ENCODE results near the gene STK35. TPM values are rescaled to one million over a fixed set of nuclear protein-coding genes. Genes with fewer than 3 reads are reported as not detected.

STK35 gene
- total and polyA plus RNA-seq, 2 of the 13 experiments (the other 11 are each of a cell fraction or from before 2014, with no cell fraction given) = 27.4 to 29.8 TPM

GRCh38 chr20:2066461-2067122 lies 35.0 kb upstream of the STK35 start (continued):
- TF ChIP-seq GMEB2 (CRISPR knock-in tag; IDR thresholded peaks at IDR 0.05; ENCODE audit: low read depth) (no peak), GLMP (CRISPR knock-in tag; IDR thresholded peaks at IDR 0.05; ENCODE audit: borderline replicate concordance) (no peak), TOE1 (CRISPR knock-in tag; IDR thresholded peaks at IDR 0.05) (0 out of 2 replicates have a peak, but pooled peaks have one; percentile 35), FOXP4 (CRISPR knock-in tag; IDR thresholded peaks at IDR 0.05) (peak; percentile 97), ZSCAN31 (CRISPR knock-in tag; IDR thresholded peaks at IDR 0.05; ENCODE audit: low read depth) (no peak), SATB2 (CRISPR knock-in tag; IDR thresholded peaks at IDR 0.05) (no peak), PITX1 (CRISPR knock-in tag; IDR thresholded peaks at IDR 0.05) (no peak), MXD3 (CRISPR knock-in tag; IDR thresholded peaks at IDR 0.05) (no peak), ZFP90 (CRISPR knock-in tag; IDR thresholded peaks at IDR 0.05; ENCODE audit: borderline replicate concordance) (0 out of 2 replicates have a peak, but pooled peaks have one; percentile 43), ZBED4 (CRISPR knock-in tag; IDR thresholded peaks at IDR 0.05; ENCODE audit: borderline replicate concordance) (peak; percentile 60; the same call in 1 of the 2 replicates), NKX3-1 (CRISPR knock-in tag; IDR thresholded peaks at IDR 0.05) (peak; percentile 48; the same call in 1 of the 2 replicates), ZNF552 (CRISPR knock-in tag; IDR thresholded peaks at IDR 0.05; ENCODE audit: borderline replicate concordance) (no peak), CEBPG (CRISPR knock-in tag; IDR thresholded peaks at IDR 0.05) (peak; percentile 94), MEIS1 (CRISPR knock-in tag; IDR thresholded peaks at IDR 0.05; ENCODE audit: borderline replicate concordance) (no peak), ZNF414 (CRISPR knock-in tag; IDR thresholded peaks at IDR 0.05) (no peak), ZBTB38 (CRISPR knock-in tag; IDR thresholded peaks at IDR 0.05) (no peak), GTF3A (CRISPR knock-in tag; conservative IDR thresholded peaks at IDR 0.05) (no peak), ATF2 (CRISPR knock-in tag; IDR thresholded peaks at IDR 0.05) (peak; percentile 86; the same call in 1 of the 2 replicates)

Measured in HepG2 (cell line).